GM23338 (cell line): Measurements from ENCODE around the gene NFRKB. TPM values are rescaled to one million over a fixed set of nuclear protein-coding genes. Genes with fewer than 3 reads are reported as not detected.
A peak's percentile ranks its signal among the peaks of the same experiment; 100 is the strongest.

Source experiments
- ATAC-seq: fragments of 200-7000 bp; cut with Tn5 transposase; 3 replicates; pipeline ENCODE4 v1.9.1; 2020
- DNase-seq: peaks from one replicate; pipeline ENCODE4 v3.0.0-alpha.2; 2015; ENCODE audit warnings: low spot score
- H2AFZ ChIP-seq: fragments of 200-600 bp; sonication (generic); 2 replicates; pipeline ENCODE4 v1.8.0; 2016; ENCODE audit warnings: antibody characterized with exemption, mild to moderate bottlenecking, moderate library complexity
- H3F3A ChIP-seq: fragments of 200-600 bp; sonication (generic); replicated peaks from 2 replicates; pipeline ENCODE4 v1.8.0; 2017; ENCODE audit warnings: antibody characterized with exemption, mixed run types, low read depth
- H3K27ac ChIP-seq: fragments of 200-600 bp; sonication (generic); 2 replicates; pipeline ENCODE4 v1.6.1; 2016; ENCODE audit warnings: low read depth
- H3K27me3 ChIP-seq: fragments of 200-600 bp; sonication (generic); 2 replicates; pipeline ENCODE4 v1.8.0; 2016; ENCODE audit warnings: mild to moderate bottlenecking, mixed run types, moderate library complexity; ENCODE audit not compliant: insufficient read depth
- H3K36me3 ChIP-seq: fragments of 200-600 bp; sonication (generic); 2 replicates; pipeline ENCODE4 v1.8.0; 2016; ENCODE audit warnings: mild to moderate bottlenecking; ENCODE audit not compliant: insufficient read depth
- H3K4me1 ChIP-seq: fragments of 200-600 bp; sonication (generic); 2 replicates; pipeline ENCODE4 v1.8.0; 2016; ENCODE audit warnings: mild to moderate bottlenecking, moderate library complexity; ENCODE audit not compliant: insufficient read depth
- H3K4me2 ChIP-seq: fragments of 200-600 bp; sonication (generic); 2 replicates; pipeline ENCODE4 v1.7.1; 2017; ENCODE audit warnings: mixed run types
- H3K4me3 ChIP-seq: fragments of 200-600 bp; sonication (generic); 2 replicates; pipeline ENCODE4 v1.6.1; 2016; ENCODE audit warnings: mixed run types
- H3K79me2 ChIP-seq: fragments of 200-600 bp; sonication (generic); replicated peaks from 2 replicates; pipeline ENCODE4 v1.8.0; 2017; ENCODE audit warnings: mild to moderate bottlenecking; ENCODE audit not compliant: insufficient read depth
- H3K9me2 ChIP-seq: fragments of 200-600 bp; sonication (generic); 2 replicates; pipeline ENCODE4 v1.8.0; 2017; ENCODE audit not compliant: insufficient read depth
- H4K20me1 ChIP-seq: fragments of 200-600 bp; sonication (generic); replicated peaks from 2 replicates; pipeline ENCODE4 v1.8.0; 2017; ENCODE audit warnings: mild to moderate bottlenecking; ENCODE audit not compliant: insufficient read depth
- H3K27ac Mint-ChIP-seq: 2 replicates; pipeline ENCODE4 v1.8.0; 2020; ENCODE audit warnings: inconsistent platforms, mild to moderate bottlenecking, moderate library complexity, mixed read lengths
- H3K27me3 Mint-ChIP-seq: 3 replicates; pipeline ENCODE4 v1.8.0; 2022; ENCODE audit warnings: low read depth, mild to moderate bottlenecking, moderate library complexity, mixed read lengths, inconsistent platforms; ENCODE audit not compliant: insufficient read depth, poor library complexity
- H3K36me3 Mint-ChIP-seq: 3 replicates; pipeline ENCODE4 v1.8.0; 2021; ENCODE audit warnings: low read depth, mild to moderate bottlenecking, inconsistent platforms, moderate library complexity, mixed read lengths
- H3K4me1 Mint-ChIP-seq: 3 replicates; pipeline ENCODE4 v1.8.0; 2020; ENCODE audit warnings: mild to moderate bottlenecking, inconsistent platforms, mixed read lengths
- H3K4me3 Mint-ChIP-seq: 3 replicates; pipeline ENCODE4 v1.8.0; 2021; ENCODE audit warnings: moderate library complexity, mild to moderate bottlenecking, inconsistent platforms, mixed read lengths
- H3K9me3 Mint-ChIP-seq: 3 replicates; pipeline ENCODE4 v1.8.0; 2020; ENCODE audit warnings: moderate library complexity, mild to moderate bottlenecking, inconsistent platforms, mixed read lengths
- CREB1 ChIP-seq: fragments of 250-450 bp; sonication (Bioruptor Pico); IDR thresholded peaks from 2 replicates; pipeline ENCODE4 v1.5.0; 2020; ENCODE audit warnings: low read depth, mild to moderate bottlenecking, moderate library complexity
- EZH2 ChIP-seq: fragments of 200-600 bp; sonication (generic); IDR thresholded peaks from one replicate; pipeline ENCODE4 v1.8.0; 2017; ENCODE audit warnings: antibody characterized with exemption, mild to moderate bottlenecking, low read depth; ENCODE audit not compliant: unreplicated experiment
- EZH2phosphoT487 ChIP-seq: fragments of 200-600 bp; sonication (generic); IDR thresholded peaks from one replicate; pipeline ENCODE4 v1.8.1; 2018; ENCODE audit warnings: antibody characterized with exemption; ENCODE audit not compliant: unreplicated experiment
- JUNB ChIP-seq: IDR thresholded peaks from one replicate; pipeline ENCODE4 v1.6.1; 2016; ENCODE audit warnings: antibody characterized with exemption; ENCODE audit not compliant: unreplicated experiment
- NANOG ChIP-seq: IDR thresholded peaks from 2 replicates; pipeline ENCODE4 v1.6.1; 2016; ENCODE audit warnings: antibody characterized with exemption, borderline replicate concordance
- POLR2AphosphoS5 ChIP-seq: IDR thresholded peaks from 2 replicates; pipeline ENCODE4 v1.6.1; 2016; ENCODE audit warnings: antibody characterized with exemption, low read depth
- ZNF114 ChIP-seq: fragments of 250-450 bp; sonication (Bioruptor Pico); IDR thresholded peaks from 2 replicates; pipeline ENCODE4 v1.5.0; 2020; ENCODE audit warnings: mild to moderate bottlenecking, moderate library complexity
- ZNF331 ChIP-seq: fragments of 250-450 bp; sonication (Bioruptor Pico); IDR thresholded peaks from 2 replicates; pipeline ENCODE4 v1.5.0; 2020; ENCODE audit warnings: low read depth, mild to moderate bottlenecking, moderate library complexity
- polyA plus RNA-seq: library from polyadenylated mRNA; unstranded; fragments of >200 nt; fragmentation: Nextera tagmentation; extraction: Ambion mirVana; gene quantifications from 2 replicates; pipeline ENCODE4 v1.2.1, GENCODE V29; 2016
- total RNA-seq: library from RNA; depleted of rRNA; stranded (reverse); fragments of >200 nt; shearing (Covaris generic); gene quantifications from 2 replicates; pipeline ENCODE4 v1.2.3, GENCODE V29; 2014
- TF ChIP-seq, protein P1 (sequence below): fragments of 250-450 bp; sonication (Bioruptor Pico); IDR thresholded peaks from 2 replicates; pipeline ENCODE4 v1.5.0; 2020; ENCODE audit warnings: mild to moderate bottlenecking, moderate library complexity
- TF ChIP-seq, protein P2 (sequence below): IDR thresholded peaks from one replicate; pipeline ENCODE4 v1.6.1; 2018; ENCODE audit warnings: antibody characterized with exemption; ENCODE audit not compliant: unreplicated experiment
- TF ChIP-seq, protein P3 (sequence below), 2 experiments: fragments of 200-600 bp in 1 of 2; sonication (generic) in 1 of 2; conservative IDR thresholded peaks; 2 replicates each; pipeline versions ENCODE4 v1.5.1 to v1.6.1; 2016 to 2017; ENCODE audit warnings: antibody characterized with exemption in 2 of 2, low read depth in 2 of 2, mild to moderate bottlenecking in 2 of 2, moderate library complexity in 1 of 2
- TF ChIP-seq, protein P4 (sequence below): IDR thresholded peaks from 2 replicates; pipeline ENCODE4 v1.6.1; 2016; ENCODE audit warnings: antibody characterized with exemption

Gene NFRKB
- total and polyA plus RNA-seq, 2 experiments from 2014 or later, result 22.4 to 44.9 TPM

DNA sequence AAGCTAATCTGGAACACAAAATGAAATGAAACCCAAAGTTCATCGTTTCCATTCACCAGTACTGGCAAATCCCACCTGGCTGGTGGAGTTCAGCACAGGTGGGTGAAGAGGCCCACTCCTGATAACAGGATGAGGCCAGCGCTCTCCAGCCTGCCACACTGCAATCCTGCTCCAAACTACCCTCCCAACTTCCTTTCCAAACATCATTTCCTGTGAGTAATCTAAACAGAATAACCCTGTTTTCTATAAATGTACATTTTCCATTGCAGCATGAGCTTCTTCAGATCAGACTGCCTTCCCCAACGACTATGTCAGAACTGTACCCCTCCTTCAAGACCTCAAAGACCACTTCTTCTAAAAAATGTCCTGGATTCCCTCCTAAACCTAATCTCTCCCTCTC is 15.9 kb upstream of the NFRKB start (continued):
- TF ChIP-seq, protein P1, sequence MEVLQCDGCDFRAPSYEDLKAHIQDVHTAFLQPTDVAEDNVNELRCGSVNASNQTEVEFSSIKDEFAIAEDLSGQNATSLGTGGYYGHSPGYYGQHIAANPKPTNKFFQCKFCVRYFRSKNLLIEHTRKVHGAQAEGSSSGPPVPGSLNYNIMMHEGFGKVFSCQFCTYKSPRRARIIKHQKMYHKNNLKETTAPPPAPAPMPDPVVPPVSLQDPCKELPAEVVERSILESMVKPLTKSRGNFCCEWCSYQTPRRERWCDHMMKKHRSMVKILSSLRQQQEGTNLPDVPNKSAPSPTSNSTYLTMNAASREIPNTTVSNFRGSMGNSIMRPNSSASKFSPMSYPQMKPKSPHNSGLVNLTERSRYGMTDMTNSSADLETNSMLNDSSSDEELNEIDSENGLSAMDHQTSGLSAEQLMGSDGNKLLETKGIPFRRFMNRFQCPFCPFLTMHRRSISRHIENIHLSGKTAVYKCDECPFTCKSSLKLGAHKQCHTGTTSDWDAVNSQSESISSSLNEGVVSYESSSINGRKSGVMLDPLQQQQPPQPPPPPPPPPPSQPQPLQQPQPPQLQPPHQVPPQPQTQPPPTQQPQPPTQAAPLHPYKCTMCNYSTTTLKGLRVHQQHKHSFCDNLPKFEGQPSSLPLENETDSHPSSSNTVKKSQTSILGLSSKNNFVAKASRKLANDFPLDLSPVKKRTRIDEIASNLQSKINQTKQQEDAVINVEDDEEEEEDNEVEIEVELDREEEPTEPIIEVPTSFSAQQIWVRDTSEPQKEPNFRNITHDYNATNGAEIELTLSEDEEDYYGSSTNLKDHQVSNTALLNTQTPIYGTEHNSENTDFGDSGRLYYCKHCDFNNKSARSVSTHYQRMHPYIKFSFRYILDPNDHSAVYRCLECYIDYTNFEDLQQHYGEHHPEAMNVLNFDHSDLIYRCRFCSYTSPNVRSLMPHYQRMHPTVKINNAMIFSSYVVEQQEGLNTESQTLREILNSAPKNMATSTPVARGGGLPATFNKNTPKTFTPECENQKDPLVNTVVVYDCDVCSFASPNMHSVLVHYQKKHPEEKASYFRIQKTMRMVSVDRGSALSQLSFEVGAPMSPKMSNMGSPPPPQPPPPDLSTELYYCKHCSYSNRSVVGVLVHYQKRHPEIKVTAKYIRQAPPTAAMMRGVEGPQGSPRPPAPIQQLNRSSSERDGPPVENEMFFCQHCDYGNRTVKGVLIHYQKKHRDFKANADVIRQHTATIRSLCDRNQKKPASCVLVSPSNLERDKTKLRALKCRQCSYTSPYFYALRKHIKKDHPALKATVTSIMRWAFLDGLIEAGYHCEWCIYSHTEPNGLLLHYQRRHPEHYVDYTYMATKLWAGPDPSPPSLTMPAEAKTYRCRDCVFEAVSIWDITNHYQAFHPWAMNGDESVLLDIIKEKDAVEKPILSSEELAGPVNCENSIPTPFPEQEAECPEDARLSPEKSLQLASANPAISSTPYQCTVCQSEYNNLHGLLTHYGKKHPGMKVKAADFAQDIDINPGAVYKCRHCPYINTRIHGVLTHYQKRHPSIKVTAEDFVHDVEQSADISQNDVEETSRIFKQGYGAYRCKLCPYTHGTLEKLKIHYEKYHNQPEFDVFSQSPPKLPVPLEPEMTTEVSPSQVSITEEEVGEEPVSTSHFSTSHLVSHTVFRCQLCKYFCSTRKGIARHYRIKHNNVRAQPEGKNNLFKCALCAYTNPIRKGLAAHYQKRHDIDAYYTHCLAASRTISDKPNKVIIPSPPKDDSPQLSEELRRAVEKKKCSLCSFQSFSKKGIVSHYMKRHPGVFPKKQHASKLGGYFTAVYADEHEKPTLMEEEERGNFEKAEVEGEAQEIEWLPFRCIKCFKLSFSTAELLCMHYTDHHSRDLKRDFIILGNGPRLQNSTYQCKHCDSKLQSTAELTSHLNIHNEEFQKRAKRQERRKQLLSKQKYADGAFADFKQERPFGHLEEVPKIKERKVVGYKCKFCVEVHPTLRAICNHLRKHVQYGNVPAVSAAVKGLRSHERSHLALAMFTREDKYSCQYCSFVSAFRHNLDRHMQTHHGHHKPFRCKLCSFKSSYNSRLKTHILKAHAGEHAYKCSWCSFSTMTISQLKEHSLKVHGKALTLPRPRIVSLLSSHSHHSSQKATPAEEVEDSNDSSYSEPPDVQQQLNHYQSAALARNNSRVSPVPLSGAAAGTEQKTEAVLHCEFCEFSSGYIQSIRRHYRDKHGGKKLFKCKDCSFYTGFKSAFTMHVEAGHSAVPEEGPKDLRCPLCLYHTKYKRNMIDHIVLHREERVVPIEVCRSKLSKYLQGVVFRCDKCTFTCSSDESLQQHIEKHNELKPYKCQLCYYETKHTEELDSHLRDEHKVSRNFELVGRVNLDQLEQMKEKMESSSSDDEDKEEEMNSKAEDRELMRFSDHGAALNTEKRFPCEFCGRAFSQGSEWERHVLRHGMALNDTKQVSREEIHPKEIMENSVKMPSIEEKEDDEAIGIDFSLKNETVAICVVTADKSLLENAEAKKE (CRISPR knock-in tag), result no peak
- TF ChIP-seq EZH2 (no peak), ZNF114 (CRISPR knock-in tag) (no peak)

DNA sequence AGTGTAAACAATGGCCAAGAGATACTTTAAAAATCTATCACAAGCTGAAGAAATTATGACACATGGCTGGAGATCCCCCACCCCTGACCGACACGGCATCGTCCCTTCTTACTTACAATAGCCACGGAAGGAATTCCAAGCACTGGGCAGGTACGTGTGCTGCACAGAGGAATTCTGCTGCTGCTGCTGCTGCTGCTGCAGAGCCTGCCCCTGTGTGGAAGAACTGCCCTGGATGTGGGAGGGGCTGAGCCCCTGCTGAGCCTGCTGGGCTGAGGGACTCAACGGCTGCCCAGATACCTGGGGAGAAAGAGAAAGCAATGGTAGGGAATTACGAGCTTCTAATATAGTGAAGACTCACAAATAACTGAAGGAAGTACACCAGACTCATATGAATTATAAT is 15.0 kb upstream of the NFRKB start:
- ATAC-seq (peak; percentile 92), DNase-seq (peak; percentile 34)
- Histone ChIP-seq H2AFZ (no peak overlapping the region), H3K4me1 (no peaks in the 10 kb centered on the region), H4K20me1 (peaks cover 4% of the 10 kb centered on the region), H3K27ac (no peak overlapping the region), H3K4me2 (no peak overlapping the region), H3K4me3 (no peak overlapping the region), H3F3A (no peaks in the 10 kb centered on the region), H3K27me3 (no peaks in the 10 kb centered on the region), H3K9me2 (no peaks in the 10 kb centered on the region), H3K36me3 (peaks cover 18% of the 10 kb centered on the region), H3K79me2 (no peaks in the 10 kb centered on the region)
- Mint-ChIP-seq H3K9me3 (no peaks in the 10 kb centered on the region), H3K27ac (no peak overlapping the region), H3K36me3 (peaks cover 51% of the 10 kb centered on the region), H3K4me1 (no peaks in the 10 kb centered on the region), H3K4me3 (no peak overlapping the region), H3K27me3 (peaks cover 1% of the 10 kb centered on the region)
- TF ChIP-seq, protein P2, sequence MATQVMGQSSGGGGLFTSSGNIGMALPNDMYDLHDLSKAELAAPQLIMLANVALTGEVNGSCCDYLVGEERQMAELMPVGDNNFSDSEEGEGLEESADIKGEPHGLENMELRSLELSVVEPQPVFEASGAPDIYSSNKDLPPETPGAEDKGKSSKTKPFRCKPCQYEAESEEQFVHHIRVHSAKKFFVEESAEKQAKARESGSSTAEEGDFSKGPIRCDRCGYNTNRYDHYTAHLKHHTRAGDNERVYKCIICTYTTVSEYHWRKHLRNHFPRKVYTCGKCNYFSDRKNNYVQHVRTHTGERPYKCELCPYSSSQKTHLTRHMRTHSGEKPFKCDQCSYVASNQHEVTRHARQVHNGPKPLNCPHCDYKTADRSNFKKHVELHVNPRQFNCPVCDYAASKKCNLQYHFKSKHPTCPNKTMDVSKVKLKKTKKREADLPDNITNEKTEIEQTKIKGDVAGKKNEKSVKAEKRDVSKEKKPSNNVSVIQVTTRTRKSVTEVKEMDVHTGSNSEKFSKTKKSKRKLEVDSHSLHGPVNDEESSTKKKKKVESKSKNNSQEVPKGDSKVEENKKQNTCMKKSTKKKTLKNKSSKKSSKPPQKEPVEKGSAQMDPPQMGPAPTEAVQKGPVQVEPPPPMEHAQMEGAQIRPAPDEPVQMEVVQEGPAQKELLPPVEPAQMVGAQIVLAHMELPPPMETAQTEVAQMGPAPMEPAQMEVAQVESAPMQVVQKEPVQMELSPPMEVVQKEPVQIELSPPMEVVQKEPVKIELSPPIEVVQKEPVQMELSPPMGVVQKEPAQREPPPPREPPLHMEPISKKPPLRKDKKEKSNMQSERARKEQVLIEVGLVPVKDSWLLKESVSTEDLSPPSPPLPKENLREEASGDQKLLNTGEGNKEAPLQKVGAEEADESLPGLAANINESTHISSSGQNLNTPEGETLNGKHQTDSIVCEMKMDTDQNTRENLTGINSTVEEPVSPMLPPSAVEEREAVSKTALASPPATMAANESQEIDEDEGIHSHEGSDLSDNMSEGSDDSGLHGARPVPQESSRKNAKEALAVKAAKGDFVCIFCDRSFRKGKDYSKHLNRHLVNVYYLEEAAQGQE, result no peak
- TF ChIP-seq, protein P3, sequence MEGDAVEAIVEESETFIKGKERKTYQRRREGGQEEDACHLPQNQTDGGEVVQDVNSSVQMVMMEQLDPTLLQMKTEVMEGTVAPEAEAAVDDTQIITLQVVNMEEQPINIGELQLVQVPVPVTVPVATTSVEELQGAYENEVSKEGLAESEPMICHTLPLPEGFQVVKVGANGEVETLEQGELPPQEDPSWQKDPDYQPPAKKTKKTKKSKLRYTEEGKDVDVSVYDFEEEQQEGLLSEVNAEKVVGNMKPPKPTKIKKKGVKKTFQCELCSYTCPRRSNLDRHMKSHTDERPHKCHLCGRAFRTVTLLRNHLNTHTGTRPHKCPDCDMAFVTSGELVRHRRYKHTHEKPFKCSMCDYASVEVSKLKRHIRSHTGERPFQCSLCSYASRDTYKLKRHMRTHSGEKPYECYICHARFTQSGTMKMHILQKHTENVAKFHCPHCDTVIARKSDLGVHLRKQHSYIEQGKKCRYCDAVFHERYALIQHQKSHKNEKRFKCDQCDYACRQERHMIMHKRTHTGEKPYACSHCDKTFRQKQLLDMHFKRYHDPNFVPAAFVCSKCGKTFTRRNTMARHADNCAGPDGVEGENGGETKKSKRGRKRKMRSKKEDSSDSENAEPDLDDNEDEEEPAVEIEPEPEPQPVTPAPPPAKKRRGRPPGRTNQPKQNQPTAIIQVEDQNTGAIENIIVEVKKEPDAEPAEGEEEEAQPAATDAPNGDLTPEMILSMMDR (conservative IDR thresholded peaks at IDR 0.05; ENCODE audit: low read depth in 2 of 2), result no peak
- TF ChIP-seq JUNB (no peak), POLR2AphosphoS5 (no peak), EZH2 (no peak), CREB1 (no peak), ZNF114 (CRISPR knock-in tag) (no peak), NANOG (no peak), ZNF331 (CRISPR knock-in tag) (no peak), EZH2phosphoT487 (no peak)
- TF ChIP-seq, protein P4, sequence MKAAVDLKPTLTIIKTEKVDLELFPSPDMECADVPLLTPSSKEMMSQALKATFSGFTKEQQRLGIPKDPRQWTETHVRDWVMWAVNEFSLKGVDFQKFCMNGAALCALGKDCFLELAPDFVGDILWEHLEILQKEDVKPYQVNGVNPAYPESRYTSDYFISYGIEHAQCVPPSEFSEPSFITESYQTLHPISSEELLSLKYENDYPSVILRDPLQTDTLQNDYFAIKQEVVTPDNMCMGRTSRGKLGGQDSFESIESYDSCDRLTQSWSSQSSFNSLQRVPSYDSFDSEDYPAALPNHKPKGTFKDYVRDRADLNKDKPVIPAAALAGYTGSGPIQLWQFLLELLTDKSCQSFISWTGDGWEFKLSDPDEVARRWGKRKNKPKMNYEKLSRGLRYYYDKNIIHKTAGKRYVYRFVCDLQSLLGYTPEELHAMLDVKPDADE, result no peak
